ENCODE measurements around the gene POLR3E. TPM values are rescaled to one million over a fixed set of nuclear protein-coding genes. Genes with fewer than 3 reads are reported as not detected.

The POLR3E gene
- total and polyA plus RNA-seq, 11 donors, result 15.2 to 72.6 (median 31.3) TPM

DNA sequence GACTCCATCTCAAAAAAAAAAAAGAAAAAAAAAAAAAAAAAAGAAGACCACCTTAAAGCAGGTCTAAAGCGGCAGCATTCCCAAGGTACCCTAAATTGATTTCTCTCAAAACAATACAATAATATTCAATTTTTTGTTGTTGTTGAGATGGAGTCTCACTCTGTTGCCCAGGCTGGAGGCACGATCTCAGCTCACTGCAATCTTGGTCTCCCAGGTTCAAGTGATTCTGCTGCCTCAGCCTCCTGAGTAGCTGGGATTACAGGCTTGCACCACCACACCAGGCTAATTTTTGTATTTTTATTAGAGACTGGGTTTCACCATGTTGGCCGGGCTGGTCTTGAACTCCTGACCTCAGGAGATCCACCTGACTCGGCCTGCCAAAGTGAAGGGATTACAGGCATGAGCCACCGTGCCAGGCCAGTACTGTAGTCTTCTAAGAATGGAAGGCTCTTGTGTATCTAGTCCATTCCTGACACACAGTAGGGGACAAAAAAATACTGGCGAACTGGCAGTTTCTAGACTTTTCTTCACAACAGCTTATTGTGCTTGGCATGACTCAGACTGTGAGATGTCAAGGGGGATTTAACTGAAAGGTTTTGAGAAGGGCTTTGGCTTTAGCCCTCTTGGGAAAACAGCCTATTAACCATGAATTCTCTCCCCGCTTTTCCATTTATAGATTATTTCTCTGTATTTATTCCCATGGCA, 59.9 kb downstream of the POLR3E start:
- Histone ChIP-seq H3K27ac (peak overlapping the region in 1 of 12 donors; percentile 79), H3K4me1 (peaks cover 0 to 74% (median 5%) of the 10 kb centered on the region in 12 donors), H3K9me3 (no peaks in the 10 kb centered on the region), H3K36me3 (peaks cover 0 to 41% (median 15%) of the 10 kb centered on the region in 9 donors), H3K4me3 (no peak overlapping the region), H3K27me3 (no peaks in the 10 kb centered on the region)
- 83 to 93% (median 90%) methylated on average over 7 of the region's 7 CpGs for WGBS, 4 donors
- no peak for DNase-seq
- ATAC-seq, result no peak
- TF ChIP-seq, protein P1, sequence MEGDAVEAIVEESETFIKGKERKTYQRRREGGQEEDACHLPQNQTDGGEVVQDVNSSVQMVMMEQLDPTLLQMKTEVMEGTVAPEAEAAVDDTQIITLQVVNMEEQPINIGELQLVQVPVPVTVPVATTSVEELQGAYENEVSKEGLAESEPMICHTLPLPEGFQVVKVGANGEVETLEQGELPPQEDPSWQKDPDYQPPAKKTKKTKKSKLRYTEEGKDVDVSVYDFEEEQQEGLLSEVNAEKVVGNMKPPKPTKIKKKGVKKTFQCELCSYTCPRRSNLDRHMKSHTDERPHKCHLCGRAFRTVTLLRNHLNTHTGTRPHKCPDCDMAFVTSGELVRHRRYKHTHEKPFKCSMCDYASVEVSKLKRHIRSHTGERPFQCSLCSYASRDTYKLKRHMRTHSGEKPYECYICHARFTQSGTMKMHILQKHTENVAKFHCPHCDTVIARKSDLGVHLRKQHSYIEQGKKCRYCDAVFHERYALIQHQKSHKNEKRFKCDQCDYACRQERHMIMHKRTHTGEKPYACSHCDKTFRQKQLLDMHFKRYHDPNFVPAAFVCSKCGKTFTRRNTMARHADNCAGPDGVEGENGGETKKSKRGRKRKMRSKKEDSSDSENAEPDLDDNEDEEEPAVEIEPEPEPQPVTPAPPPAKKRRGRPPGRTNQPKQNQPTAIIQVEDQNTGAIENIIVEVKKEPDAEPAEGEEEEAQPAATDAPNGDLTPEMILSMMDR (IDR thresholded peaks at IDR 0.05), result no peak
- no peak for TF ChIP-seq POLR2A (IDR thresholded peaks at IDR 0.05)
- intact Hi-C loops (cut with DNase I), result loop anchor here in 2 of 10 donors (5.0 to 10.0 kb wide), 2 partner anchors 35 to 48 kb away; no protein-coding TSS in a partner anchor

DNA sequence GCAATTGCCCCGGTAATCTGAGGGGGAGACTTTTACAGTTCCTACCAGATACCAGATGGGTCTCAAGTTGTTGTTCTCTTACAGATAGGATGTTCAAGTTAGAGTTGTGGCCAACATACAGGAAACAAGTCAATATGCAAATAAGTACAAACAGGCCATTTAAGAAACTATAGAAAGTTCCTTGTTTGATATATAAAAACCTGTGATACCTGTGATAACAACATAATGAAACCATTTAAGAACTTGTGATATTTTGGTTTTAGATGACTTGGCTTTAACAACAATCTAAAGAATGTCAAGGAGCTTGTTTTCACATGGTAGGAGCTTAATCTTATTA, 60.4 kb downstream of the POLR3E start:
- Histone ChIP-seq H3K27ac (peak overlapping the region in 1 of 12 donors; percentile 79), H3K4me1 (peaks cover 0 to 68% (median 5%) of the 10 kb centered on the region in 12 donors), H3K4me3 (no peak overlapping the region), H3K36me3 (peaks cover 0 to 41% (median 21%) of the 10 kb centered on the region in 9 donors), H3K27me3 (no peaks in the 10 kb centered on the region), H3K9me3 (no peaks in the 10 kb centered on the region)
- TF ChIP-seq, protein P1 (IDR thresholded peaks at IDR 0.05), result no peak
- TF ChIP-seq POLR2A (IDR thresholded peaks at IDR 0.05), result no peak
- DNase-seq (no peak), ATAC-seq (no peak)
- intact Hi-C loops (cut with DNase I), result loop anchor here in 2 of 10 donors (5.0 to 10.0 kb wide), 2 partner anchors 35 to 47 kb away; no protein-coding TSS in a partner anchor
- WGBS, 4 donors, result 53 to 78% (median 58%) methylated on average over 1 of the region's 1 CpG

GRCh38 chr16:22358000-22358399, 60.8 kb downstream of the POLR3E start:
- intact Hi-C loops (cut with DNase I), result loop anchor here in 2 of 10 donors (5.0 to 10.0 kb wide), 2 partner anchors 36 to 47 kb away; no protein-coding TSS in a partner anchor
- DNase-seq, result no peak
- TF ChIP-seq, protein P1 (IDR thresholded peaks at IDR 0.05), result no peak
- H3K4me1 ChIP-seq, result peaks cover 0 to 64% (median 5%) of the 10 kb centered on the region in 12 donors
- no peaks in the 10 kb centered on the region for H3K27me3 ChIP-seq
- no peak for ATAC-seq
- 81 to 93% (median 90%) methylated on average over 1 of the region's 1 CpG for WGBS, 4 donors
- peak overlapping the region in 1 of 12 donors; percentile 79 for H3K27ac ChIP-seq
- H3K9me3 ChIP-seq, result no peaks in the 10 kb centered on the region
- H3K36me3 ChIP-seq, result peaks cover 0 to 42% (median 25%) of the 10 kb centered on the region in 9 donors
- no peak overlapping the region for H3K4me3 ChIP-seq

GRCh38 chr16:22359679-22360078, 62.5 kb downstream of the POLR3E start:
- no peak for TF ChIP-seq POLR2A (IDR thresholded peaks at IDR 0.05)
- TF ChIP-seq, protein P1 (IDR thresholded peaks at IDR 0.05), result no peak
- H3K36me3 ChIP-seq, result peaks cover 0 to 53% (median 36%) of the 10 kb centered on the region in 9 donors
- H3K9me3 ChIP-seq, result no peaks in the 10 kb centered on the region
- DNase-seq, result no peak
- H3K4me1 ChIP-seq, result peaks cover 0 to 48% (median 0%) of the 10 kb centered on the region in 12 donors
- ATAC-seq, result no peak
- intact Hi-C loops (cut with DNase I), result loop anchor here in 2 of 10 donors (5.0 to 10.0 kb wide), 2 partner anchors 37 to 45 kb away; no protein-coding TSS in a partner anchor
- H3K27ac ChIP-seq, result peak overlapping the region in 1 of 12 donors; percentile 21
- no peak overlapping the region for H3K4me3 ChIP-seq
- no peaks in the 10 kb centered on the region for H3K27me3 ChIP-seq
